ENCODE results near the gene SLC9A3.
A peak's percentile ranks its signal among the peaks of the same experiment; 100 is the strongest.

Gene SLC9A3

GRCh38 chr5:451587-452458 is 72.4 kb downstream of the SLC9A3 start:
- no peak overlapping the region for H3K4me3 ChIP-seq (ENCODE audit: low read depth, low read length)
- TF ChIP-seq, protein P1, sequence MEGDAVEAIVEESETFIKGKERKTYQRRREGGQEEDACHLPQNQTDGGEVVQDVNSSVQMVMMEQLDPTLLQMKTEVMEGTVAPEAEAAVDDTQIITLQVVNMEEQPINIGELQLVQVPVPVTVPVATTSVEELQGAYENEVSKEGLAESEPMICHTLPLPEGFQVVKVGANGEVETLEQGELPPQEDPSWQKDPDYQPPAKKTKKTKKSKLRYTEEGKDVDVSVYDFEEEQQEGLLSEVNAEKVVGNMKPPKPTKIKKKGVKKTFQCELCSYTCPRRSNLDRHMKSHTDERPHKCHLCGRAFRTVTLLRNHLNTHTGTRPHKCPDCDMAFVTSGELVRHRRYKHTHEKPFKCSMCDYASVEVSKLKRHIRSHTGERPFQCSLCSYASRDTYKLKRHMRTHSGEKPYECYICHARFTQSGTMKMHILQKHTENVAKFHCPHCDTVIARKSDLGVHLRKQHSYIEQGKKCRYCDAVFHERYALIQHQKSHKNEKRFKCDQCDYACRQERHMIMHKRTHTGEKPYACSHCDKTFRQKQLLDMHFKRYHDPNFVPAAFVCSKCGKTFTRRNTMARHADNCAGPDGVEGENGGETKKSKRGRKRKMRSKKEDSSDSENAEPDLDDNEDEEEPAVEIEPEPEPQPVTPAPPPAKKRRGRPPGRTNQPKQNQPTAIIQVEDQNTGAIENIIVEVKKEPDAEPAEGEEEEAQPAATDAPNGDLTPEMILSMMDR (IDR thresholded peaks at IDR 0.05; ENCODE audit: low read depth, low read length), result no peak

GRCh38 chr5:449151-449550 is 75.1 kb downstream of the SLC9A3 start:
- no peak overlapping the region for H3K4me3 ChIP-seq (ENCODE audit: low read depth, low read length)
- TF ChIP-seq, protein P1 (IDR thresholded peaks at IDR 0.05; ENCODE audit: low read depth, low read length), result no peak

- H3K4me3 ChIP-seq (ENCODE audit: low read depth, low read length), result no peak overlapping the region
- TF ChIP-seq, protein P1 (IDR thresholded peaks at IDR 0.05; ENCODE audit: low read depth, low read length), result no peak
Observed at GRCh38 chr5:448766-449090, 75.5 kb downstream of the SLC9A3 start.

GRCh38 chr5:448061-448765 is 76.0 kb downstream of the SLC9A3 start:
- TF ChIP-seq, protein P1 (IDR thresholded peaks at IDR 0.05; ENCODE audit: low read depth, low read length), result no peak
- H3K4me3 ChIP-seq (ENCODE audit: low read depth, low read length), result no peak overlapping the region

DNA sequence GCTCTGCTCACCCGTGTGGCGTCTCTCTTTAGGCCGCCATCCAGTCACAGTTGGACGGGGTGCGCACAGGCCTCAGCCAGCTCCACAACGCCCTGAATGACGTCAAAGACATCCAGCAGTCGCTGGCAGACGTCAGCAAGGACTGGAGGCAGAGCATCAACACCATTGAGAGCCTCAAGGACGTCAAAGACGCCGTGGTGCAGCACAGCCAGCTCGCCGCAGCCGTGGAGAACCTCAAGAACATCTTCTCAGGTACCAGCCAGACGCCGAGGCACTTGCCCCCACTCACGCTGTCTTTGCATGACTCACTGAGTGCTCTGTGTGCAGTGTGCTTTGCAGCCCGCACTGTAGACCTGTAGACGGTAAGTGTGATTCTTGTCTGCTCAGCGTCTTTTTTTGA is 76.7 kb downstream of the SLC9A3 start:
- TF ChIP-seq, protein P1 (IDR thresholded peaks at IDR 0.05; ENCODE audit: low read depth, low read length), result no peak
- H3K4me3 ChIP-seq (ENCODE audit: low read depth, low read length), result no peak overlapping the region

DNA sequence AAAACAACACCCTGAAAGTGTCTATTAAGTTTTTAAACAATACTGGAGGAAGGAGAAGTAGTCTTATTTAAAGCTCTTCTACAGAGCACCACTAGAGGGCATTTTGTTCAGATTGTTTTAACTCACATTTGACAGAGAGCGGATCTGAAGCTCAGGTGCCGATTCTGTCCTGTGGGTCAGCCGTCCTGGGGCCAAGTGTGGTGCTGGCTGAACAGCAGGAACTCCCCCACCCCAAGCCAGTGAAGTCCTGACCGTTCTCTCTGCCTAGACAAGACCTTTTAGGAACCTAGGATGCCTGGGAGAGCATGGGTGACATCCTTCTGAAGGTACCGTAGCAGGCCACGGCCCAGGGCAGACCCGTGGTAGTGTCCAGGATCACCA is 77.4 kb downstream of the SLC9A3 start:
- no peak overlapping the region for H3K4me3 ChIP-seq (ENCODE audit: low read depth, low read length)
- TF ChIP-seq, protein P1 (IDR thresholded peaks at IDR 0.05; ENCODE audit: low read depth, low read length), result peak; percentile 51

All from WI38 (cell line).